ENCODE measurements around the gene ATF7IP2.

DNA sequence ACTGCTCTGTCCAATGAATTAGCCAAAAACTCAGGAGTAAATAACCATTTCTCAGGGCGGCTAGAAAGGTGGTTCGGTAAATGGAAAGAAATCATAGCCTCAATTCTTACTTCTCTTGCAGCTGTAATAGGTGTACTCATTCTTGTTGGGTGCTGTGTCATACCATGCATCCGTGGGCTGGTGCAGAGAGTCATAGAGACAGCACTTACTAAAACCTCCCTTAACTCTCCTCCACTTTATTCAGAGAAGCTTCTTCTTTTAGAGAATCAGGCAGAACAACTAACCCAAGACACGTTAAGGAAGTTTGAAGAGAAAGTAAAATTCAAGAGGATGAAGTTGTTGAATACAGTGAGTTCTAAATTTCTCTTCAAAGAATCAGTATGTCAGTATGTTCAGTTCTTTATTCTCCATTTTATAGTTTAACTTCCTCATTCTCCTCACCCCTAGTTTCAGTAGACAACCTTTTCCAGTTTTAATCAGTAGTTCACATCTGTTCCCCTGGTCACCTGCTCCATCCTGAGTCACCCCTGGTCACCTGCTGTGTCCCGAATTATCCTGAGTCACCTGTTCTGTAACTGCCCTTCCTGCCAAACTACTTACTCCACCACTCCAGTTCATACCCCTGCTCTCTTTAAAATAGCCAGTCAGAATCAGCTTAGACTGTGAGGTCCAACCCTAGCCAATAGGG lies 108.6 kb downstream of the ATF7IP2 start:
- TF ChIP-seq CTCF (conservative IDR thresholded peaks at IDR 0.05 in 1 of 2, IDR thresholded peaks at IDR 0.05 in 1 of 2; ENCODE audit: low read depth in 1 of 2, low read length in 2 of 2): no peak
- no peak for TF ChIP-seq EZH2 (IDR thresholded peaks at IDR 0.05; ENCODE audit: low read length, missing control alignments)
